HG03139 (cell line): ENCODE measurements around the gene SYNE4.
"Not testable (repeated sequence)": the region's sequence is repeated elsewhere in the genome, so short reads cannot be mapped to it uniquely, and the experiment has no call there.

ENCODE experiments used
- ATAC-seq: cut with Tn5 transposase; IDR thresholded peaks from one replicate; pipeline ENCODE4 v1.9.1; 2021; ENCODE audit not compliant: unreplicated experiment

SYNE4 gene

GRCh38 chr19:35990771-35991730 lies 17.6 kb downstream of the SYNE4 start:
- no peak for ATAC-seq

DNA sequence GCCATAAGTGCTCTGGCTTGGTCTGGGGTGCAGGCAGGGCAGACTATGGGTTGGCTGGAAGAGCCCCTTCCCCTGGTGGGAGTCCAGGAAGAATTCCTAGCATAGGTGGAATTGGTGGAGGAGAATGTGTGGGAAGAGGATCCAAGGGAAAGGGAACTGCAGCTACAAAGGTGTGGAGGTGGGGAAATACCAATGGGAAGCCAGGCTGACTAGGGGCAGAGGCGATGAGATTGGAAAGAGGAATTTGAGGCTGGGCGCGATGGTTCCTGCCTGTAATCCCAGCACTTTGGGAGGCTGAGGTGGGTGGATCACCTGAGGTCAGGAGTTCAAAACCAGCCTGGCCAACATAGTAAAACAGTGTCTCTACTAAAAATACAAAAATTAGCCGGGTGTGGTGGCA lies 18.5 kb downstream of the SYNE4 start:
- ATAC-seq, result no peak

GRCh38 chr19:35988824-35989223 lies 19.8 kb downstream of the SYNE4 start:
- no peak for ATAC-seq

DNA sequence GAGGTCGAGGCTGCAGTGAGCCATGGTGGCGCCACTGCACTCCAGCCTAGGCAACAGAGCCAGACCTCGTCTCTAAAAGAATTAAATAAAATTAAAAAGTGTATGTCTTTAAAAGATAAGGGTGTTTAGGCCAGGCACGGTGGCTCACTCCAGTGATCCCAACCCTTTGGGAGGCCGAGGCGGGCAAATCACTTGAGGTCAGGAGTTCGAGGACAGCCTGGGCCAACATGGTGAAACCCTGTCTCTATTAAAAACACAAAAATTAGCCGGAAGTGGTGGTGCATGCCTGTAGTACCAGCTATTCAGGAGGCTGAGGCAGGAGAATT lies 21.1 kb downstream of the SYNE4 start:
- ATAC-seq, result no peak

DNA sequence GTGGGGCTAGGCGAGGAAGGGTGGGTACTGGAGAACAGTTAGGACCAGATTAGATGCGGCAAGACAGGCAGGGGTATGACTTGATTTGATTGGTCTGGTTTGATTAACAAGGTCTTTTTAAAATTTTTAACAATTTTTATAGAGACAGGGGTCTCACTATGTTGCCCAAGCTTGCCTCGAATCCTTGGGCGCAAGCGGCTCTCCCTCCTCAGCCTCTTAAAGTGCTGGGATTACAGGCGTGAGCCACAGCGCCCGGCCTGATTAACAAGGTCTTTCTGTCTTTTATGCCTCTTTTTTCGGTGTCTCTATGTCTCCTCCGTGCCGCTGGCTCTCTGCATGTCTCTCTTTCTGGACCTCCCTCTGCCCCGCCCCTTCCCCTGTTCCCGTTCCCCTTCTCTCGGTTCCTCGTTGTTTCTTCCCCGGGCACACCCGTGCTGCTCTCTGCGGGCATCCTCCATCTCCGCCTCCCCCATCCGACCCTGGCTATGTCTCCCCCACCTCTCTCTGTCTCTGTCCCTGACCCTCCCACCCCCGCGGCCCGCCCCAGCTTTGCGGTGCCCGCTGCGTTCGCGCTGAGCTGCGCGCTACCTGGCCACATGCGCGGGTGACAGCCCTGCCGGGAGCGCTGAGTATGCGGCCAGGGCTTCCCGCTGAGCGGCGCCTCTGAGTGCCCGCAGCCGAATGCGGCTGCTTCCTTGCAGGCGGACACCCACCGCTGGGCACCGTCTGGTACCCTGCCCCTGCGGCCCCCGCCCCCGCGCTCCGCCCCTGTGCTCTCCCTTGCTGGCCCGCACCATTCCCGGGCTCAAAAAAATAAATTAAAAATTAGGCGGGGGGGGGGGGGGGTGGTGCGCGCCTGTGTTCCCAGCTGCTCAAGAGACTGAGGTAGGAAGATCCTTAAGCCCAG lies 21.7 kb downstream of the SYNE4 start:
- ATAC-seq, result no peak

DNA sequence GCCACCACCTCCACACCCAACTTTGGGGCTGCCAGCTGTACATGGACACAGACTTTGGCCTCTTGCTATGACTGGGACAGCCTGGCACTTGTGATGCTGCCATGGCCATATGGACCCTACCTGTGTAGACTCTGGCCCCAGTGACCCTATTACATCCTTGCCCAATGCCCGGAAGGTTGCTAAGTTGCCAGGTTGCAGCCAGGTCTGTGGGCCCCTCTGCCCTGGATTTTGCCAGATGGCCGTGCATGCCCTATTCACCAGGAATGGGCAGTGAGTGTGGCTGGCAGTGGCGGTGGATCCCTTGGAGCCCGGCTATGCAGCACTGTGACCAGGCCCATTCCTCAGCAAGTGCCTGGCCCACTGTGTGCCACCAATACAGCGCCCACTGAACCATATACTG lies 22.5 kb downstream of the SYNE4 start:
- ATAC-seq, result no peak

DNA sequence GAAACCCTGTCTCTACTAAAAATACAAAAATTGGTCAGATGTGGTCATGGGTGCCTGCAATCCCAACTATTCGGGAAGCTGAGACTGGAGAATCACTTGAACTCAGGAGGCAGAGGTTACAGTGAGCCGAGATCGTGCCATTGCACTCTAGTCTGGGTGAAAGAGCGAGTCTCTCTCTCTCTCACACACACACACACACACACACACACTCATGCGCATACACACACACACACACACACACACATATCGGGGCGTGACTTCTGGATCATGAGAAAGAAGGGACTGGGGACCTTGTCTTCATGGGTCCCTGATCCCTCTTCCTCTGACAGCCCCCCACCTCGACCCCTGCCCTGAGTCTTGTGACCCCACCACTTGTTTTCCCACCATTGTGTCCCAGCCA lies 25.4 kb downstream of the SYNE4 start:
- ATAC-seq, result no peak

GRCh38 chr19:35980997-35981396 lies 27.6 kb downstream of the SYNE4 start:
- ATAC-seq, result not testable (repeated sequence)

GRCh38 chr19:35978832-35979365 lies 29.7 kb downstream of the SYNE4 start:
- ATAC-seq, result no peak

DNA sequence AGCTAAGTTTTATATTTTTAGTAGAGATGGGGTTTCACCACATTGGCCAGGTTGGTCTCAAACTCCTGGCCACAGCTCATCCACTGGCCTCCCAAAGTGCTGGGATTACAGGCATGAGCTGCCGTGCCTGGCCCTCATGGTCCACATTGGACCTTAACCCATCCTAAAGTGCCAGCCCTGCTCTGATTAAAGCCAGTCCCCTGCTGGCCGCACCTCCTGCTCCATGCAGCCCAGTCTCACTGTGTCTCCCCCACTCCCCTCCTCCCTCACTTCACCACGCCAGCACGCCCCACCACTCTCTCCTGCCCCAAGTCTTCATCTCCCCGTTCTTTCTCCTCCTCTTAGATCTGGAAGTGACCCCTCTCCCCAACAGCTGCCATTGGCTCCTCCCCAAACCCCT lies 30.3 kb downstream of the SYNE4 start:
- no peak for ATAC-seq

DNA sequence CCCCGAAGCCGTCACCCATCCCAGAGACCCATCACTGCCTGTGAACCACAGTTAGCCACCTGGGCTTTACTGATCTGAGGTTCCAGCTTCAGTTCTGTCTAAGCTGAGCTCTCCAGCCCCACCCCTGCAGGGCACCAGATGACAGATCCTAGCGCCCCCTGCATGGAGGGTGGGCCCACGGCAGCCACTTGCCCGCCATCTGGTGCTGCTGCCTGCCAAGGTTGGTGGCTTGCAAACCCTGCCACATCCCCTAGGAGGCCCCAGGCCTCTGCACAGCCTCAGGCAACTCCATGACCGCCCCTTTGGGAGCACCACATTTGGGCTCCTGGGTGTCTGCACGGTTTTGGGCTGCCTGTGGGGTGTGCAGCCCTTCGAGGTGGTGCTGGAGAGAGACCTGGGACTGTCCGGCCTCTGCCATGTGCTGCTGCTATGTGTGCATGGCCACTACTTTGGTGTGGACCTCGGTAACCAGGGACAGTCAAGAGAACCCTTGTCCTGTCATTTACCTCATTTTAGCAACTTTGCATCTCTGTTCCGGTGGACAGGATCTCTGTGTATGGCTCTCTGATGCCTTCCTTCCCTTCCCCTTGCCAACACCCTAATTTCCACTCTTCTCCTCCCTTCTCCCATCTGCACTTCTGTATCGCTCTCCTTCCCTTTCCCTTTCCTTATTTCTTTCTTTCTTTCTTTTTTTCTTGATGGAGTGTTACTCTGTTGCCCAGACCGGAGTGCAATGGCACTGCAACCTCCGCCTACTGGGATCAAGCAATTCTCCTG lies 31.0 kb downstream of the SYNE4 start:
- ATAC-seq, result no peak

- no peak for ATAC-seq
These were observed 32.9 kb downstream of the SYNE4 start for GRCh38 chr19:35975608-35976214.

GRCh38 chr19:35973487-35973886 lies 35.1 kb downstream of the SYNE4 start:
- ATAC-seq, result no peak

DNA sequence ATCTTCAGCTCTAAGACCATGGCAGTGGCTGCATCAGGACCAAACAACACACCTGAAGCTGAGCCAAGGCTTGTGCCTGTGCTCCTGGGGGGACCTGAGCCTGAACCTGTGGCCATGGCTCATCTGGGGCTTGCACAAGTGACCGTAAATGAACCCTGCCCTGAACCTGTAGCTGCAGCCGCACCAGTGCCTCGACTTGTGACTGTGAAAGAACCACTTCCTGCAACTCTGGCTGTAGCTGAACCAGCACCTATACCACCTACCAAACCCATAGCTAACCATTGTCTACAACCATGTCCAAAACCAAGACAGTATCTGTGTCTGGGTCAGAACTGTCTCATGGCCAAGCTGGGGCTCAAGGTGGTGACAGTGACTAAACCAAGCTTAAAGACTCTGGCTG lies 41.8 kb downstream of the SYNE4 start:
- no peak for ATAC-seq

DNA sequence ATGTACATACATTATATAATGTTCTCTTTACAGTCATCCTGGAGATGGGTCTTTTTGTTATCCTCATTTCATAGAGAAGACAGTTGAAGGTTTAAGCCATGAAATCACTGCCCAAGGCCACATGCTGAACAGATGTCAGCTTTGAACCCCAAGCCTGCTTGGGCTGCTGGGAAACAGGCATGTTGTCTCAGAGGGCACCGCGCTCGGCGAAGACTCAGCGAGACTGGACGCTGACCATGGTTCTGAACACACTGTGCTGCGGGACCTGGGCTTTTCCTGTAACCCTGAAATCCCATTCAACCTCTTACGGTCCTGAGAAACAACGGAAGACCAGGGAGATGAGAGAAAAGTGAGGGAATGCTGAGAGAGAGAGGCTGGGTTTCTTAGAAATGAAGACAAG lies 45.1 kb downstream of the SYNE4 start:
- no peak for ATAC-seq

DNA sequence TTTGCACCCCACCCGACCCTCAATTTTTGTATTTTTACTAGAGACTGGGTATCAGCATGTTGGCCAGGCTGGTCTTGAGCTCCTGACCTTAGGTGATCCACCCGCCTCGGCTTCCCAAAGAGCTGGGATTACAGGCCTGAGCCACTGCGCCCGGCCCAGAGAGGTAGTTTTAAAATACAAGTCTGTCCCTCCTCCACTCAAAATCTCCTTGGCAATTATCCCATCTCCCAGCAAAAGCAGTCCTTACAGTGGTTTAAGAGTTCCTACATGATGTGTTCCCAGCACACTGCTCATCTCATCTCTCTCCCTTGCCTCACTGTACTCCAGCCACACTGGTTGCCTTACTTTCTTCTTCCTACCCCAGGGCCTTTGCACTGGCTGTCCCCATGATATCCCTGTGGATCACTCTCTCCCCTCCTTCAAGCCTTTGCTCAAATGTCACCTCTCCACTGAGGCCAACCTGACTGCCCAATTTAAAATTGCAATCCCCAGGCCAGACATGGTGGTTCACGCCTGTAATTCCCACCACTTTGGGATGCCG lies 48.1 kb downstream of the SYNE4 start:
- no peak for ATAC-seq

DNA sequence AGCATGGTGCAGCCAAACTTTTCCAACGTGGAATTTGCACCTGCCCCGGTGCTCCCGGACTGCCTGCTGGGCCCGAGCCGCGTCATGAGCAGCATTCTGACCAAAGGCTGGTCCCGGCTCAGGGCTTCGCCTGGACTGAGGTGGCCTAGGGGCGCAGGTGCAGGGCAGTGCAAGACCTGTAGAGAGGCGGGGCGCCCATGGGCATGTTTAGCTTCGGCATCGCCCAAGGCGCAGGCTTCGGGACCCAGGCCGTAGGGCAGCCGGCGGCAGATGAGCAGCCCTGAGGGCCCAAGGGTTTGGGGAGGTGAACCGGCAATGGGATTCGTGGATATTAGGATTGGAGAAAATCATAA lies 48.7 kb downstream of the SYNE4 start:
- ATAC-seq, result no peak

- ATAC-seq, result no peak
These were observed 49.3 kb downstream of the SYNE4 start for GRCh38 chr19:35959040-35959967.

DNA sequence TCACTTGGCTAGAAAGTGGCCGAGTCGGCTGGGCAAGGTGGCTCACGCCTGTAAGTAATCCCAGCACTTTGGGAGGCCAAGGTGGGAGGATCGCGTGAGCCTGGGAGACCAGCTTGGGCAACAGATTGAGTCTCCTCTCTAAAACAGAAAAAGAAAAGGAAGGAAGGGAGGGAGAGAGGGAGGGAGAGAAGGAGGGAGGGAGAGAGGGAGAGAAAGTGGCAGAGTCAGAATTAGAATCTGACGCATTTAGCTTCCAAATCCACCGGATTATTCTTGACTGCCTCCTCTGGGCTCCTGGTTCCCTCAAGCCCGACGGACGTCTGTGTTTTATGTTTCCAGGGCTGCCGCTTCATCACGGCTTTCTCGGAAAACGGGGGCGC lies 50.0 kb downstream of the SYNE4 start:
- no peak for ATAC-seq
